NCI-H146 treated with DMSO at 0.1 percent for 48 hours (cell line): Measurements from ENCODE around the gene TRERF1.
A peak's percentile ranks its signal among the peaks of the same experiment; 100 is the strongest.
"Not testable (repeated sequence)": the region's sequence is repeated elsewhere in the genome, so short reads cannot be mapped to it uniquely, and the experiment has no call there.

Experiments used
- DNase-seq: peaks from one replicate; lab custom pipeline; 2025; ENCODE audit not compliant: unreplicated experiment; lab: John Stamatoyannopoulos, UW

Gene TRERF1

DNA sequence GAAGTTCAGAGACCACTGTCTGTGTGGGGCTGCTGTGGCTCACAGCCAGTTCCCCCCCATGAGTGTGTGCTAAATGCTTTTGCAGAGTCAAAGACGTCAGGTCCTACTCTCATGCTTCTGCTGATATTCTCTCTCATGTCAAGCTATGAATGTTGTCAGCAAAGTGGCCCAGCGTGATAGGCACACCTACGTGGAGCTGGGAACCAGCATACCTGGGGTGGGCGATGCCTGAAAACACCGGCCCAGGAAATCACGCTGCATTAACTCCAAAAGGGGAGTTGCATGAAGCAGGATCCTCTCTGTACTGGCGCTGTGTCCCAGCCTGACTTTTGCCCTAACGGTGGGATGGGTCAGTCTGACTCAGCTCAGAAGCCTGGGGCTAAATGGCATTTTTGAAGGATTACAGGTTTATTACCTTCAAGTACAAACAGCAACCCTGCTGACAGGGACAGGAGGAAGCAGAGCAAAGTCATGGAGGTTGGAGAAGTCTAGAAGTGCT, 225.0 kb downstream of the TRERF1 start:
- DNase-seq, result no peak

DNA sequence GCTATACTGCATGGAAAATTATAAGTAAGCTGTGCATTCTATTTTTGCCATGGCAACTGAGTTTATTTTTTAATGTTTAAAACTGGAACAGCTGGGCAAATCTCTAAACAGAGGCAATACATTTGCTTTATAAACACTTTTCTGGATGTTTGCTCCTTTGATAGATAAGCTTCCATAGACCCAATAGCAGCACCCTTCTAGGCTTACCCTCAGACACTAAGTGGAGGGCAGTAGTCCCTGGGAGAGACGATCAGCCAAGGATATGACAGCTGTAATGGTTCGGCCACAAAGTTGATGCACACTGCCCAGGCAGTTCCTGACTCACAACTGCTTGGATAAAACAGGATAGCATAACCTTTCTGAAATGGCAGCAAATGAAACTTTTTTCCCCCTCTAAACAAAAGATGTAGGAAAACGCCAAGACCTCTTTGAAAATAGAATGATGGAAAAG, 225.5 kb downstream of the TRERF1 start:
- DNase-seq, result no peak

- DNase-seq, result no peak
These were observed 226.3 kb downstream of the TRERF1 start for GRCh38 chr6:42225419-42225818.

DNA sequence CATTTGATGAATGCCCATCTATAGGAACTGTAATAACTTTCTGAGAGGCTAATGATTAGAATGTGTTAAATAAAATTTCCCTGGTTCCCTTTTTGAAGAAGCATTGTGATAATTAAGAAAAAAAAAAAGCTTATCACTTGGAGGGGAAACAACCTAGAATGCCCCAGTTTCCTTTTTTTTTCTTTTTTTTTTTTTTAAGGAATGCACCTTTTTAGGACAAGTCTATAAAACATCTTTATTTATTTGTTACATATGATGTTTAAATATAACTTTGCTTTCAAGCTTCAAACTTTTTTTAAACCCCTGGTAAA, 226.7 kb downstream of the TRERF1 start:
- no peak for DNase-seq

DNA sequence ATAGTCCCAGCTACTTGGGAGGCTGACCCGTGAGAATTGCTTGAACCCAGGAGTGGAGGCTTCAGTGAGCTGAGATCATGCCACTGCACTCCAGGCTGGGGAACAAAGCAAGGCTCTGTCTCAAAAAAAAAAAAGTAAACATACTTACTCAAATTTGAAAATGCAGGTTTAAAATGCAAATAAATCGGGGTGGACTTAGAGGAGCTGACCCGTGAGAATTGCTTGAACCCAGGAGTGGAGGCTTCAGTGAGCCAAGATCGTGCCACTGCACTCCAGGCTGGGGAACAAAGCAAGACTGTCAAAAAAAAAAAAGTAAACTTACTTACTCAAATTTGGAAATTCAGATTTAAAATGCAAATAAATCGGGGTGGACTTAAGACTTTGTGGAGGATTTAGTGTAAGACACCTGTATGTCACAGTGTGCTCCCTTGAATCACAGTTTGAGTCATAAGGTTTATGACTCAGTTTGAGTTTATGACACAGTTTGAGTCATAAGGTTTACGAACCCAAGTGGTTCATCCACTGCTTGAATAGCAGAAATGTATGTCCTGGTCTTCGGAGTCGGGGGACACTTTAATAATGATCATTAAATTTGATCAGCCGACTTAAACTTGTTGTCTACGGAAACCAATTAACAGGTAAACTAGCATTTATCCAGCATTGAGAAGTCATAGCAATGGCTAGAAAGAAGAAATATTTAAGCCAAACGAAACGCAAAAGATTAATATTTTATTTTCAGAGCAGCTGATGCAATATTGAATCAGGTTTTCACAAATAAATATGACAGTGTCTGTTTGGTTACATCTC, 227.3 kb downstream of the TRERF1 start:
- no peak for DNase-seq

- DNase-seq, result no peak
These were observed 229.3 kb downstream of the TRERF1 start for GRCh38 chr6:42222448-42222847.

GRCh38 chr6:42221546-42221945, 230.2 kb downstream of the TRERF1 start:
- no peak for DNase-seq

GRCh38 chr6:42220807-42221206, 230.9 kb downstream of the TRERF1 start:
- no peak for DNase-seq

DNA sequence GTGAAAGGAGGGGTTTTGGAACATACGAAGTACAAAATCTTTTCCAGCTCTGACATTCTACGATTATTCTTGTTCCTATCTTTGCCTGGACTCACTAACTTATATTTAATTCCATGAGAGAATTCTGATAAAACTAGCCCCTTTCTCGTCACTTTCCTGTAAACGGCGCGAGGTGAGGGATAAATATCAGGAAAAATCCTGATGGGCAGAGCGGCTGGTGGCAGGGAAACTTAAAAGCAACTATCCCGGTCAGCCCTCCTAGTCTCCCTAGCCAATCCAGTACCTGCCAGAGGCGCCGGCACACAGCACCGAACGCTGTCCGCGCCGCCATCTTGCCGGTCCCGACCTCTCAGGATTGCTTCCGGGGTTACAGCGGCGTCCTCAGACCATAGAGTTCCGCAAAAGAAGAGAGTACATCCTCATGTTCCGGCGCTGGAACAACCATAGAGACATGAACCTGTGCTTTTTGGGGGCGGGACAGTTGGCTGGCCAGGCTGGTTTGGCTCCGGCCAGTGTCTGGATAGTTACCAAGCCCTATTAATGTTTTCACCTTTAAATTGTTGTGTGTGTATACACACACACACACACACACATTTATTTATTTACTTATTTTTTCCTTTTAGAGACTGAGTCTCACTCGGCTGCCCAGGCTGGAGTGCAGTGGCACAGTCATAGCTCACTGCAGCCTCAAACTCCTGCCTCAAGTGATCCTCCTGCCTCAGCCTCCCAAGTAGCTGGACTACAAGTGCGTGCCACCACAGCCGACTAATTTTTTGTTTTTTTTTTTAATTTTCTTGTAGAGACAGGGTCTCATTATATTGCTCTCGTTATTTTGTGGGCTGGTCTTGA, 234.0 kb downstream of the TRERF1 start, which contains the start of gene MRPS10:
MRPS10 (minus strand) TSS at position 343 of the 849 bp plus-strand sequence; CDS start at position 331, 12 bp downstream.
- DNase-seq, result peak; percentile 98

GRCh38 chr6:42217157-42217518, 234.6 kb downstream of the TRERF1 start:
- no peak for DNase-seq

DNA sequence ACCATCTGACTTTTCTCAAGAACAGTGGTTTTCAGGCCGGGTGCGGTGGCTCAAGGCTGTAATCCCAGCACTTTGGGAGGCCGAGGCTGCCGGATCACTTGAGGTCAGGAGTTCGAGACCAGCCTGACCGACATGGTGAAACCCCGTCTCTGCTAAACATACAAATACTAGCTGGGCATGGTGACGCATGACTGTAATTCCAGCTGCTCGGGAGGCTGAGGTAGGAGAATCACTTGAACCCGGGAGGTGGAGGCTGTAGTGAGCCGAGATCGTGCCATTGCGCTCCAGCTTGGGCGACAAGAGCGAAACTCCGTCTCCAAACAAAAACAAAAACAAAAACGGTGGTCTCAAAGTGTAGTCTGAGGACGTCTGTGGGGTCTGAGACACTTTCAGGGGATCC, 235.2 kb downstream of the TRERF1 start:
- DNase-seq, result not testable (repeated sequence)

DNA sequence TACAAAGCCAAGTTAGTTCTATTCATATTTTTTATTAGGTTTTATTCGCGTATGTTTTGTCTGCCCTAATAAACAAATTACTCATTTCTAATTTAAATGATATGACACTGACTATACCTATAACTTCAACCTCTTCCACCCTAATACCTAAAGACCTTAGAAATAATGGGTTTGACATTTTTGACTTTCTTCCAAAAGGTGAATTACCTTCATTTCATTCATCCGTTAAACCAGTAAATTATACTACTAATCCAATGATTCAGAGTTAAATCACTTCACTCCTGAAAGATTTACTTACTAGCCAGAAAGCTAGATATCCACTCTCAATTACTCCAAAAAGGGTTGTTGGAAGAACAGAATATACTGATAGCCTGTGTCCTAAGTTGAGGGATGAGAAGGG, 239.3 kb downstream of the TRERF1 start:
- no peak for DNase-seq

GRCh38 chr6:42211726-42212125, 240.0 kb downstream of the TRERF1 start:
- DNase-seq, result no peak

GRCh38 chr6:42210551-42210950, 241.2 kb downstream of the TRERF1 start:
- no peak for DNase-seq

- DNase-seq, result not testable (repeated sequence)
These were observed 244.2 kb downstream of the TRERF1 start for GRCh38 chr6:42207559-42207958.

DNA sequence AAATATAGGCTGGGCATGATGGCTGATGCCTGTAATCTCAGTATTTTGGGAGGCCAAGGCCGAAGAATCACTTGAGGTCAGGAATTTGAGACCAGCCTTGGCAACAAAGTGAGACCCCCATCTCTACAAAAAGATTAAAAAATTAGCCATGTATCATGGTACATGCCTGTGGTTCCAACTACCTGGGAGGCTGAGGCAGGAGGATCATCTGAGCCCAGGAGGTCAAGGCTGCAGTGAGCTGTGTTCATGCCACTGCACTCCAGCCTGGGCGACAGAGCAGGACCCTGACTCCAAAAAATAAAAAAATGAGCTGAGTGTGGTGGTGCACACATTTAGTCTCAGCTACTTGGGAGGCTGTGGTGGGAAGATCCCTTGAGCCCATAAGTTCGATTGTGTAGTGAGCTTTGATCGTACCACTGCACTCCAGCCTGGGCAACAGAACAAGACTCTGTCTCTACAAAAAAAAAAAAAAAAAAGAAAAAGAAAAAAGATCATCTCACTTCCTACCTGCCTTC, 246.9 kb downstream of the TRERF1 start:
- DNase-seq, result no peak

DNA sequence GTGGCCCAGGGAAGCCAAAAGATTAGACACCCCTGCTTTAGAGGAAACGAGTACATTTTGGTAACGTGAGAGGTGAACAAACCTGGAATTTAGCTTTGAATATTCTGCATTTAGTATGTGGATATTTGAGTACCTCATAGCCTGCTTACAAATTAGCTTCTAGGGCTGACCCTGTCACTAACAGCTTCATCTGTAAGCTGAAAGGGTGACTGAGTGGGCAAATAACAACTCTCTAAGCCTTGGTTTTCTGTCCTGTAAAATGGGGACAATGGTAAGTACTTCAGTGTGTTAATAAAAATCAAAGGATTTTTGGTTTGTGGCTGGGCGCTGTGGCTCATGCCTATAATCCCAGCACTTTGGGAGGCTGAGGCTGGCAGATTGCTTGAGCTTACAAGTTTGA, 248.5 kb downstream of the TRERF1 start:
- DNase-seq, result no peak

- not testable (repeated sequence) for DNase-seq
These were observed 249.4 kb downstream of the TRERF1 start for GRCh38 chr6:42202131-42202915.

DNA sequence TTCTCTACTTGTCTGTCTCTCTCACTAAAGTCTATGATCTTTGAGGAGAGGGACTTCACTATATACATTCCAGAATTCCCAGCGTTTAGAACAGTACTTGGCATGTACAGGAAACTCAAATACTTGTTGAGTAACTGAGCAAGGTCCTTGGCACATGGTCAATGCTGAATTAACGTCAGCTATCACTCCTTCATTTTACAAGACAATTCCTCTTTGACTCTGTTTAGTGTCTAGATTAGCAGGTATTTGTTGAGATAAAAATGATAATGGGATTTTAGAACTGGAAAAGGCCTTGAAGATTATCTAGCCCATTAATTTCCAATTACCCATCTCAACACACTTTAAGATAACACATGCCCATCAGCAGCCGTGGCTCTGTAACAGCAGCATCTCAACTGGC, 250.3 kb downstream of the TRERF1 start:
- DNase-seq, result no peak

- no peak for DNase-seq
These were observed 251.7 kb downstream of the TRERF1 start for GRCh38 chr6:42200035-42200434.
